ENCODE measurements around the gene EFNA1. TPM values are rescaled to one million over a fixed set of nuclear protein-coding genes. Genes with fewer than 3 reads are reported as not detected.

The EFNA1 gene, protein sequence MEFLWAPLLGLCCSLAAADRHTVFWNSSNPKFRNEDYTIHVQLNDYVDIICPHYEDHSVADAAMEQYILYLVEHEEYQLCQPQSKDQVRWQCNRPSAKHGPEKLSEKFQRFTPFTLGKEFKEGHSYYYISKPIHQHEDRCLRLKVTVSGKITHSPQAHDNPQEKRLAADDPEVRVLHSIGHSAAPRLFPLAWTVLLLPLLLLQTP
- 66.7 TPM for total RNA-seq

DNA sequence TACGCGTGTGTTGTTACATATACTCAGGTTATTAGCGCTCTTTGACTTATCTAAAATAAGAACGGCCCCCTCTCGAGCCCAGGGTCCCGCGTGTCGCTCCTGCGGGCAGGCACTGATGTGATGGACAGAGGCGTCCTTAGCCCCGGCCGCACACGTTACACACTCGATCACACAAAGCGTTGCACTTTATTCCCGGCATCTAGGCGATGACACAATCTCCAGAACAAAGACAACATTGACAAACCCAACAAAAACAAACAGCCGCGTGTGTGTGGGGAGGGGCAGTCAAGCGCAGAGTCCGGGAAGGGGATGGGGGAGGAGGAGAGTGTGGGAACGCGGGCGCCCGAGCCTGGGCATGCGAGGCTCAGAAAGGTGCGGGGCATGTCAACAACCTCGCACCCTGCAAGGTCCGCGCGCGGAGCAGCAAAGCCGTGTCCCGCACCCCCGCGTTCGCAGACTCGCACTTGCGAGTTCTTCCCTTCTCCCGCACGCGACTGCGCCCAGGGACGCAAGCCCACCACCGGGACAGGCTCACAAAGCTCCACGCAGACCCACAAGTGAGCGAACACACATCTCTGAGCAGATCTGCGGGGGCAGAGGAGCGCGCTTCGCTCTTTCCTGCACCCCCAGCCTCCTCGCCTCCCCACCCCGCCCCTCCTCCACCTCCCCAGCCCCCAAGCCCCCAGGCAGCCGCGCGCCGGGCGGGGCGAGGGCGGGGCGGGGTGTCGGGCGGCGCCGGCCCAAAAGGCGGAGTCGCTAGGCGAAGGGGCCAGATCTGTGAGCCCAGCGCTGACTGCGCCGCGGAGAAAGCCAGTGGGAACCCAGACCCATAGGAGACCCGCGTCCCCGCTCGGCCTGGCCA, at the start of gene EFNA1:
TSS of gene EFNA1 (plus strand) at position 772 of the 862 bp plus-strand sequence. CDS start 102 bp downstream, outside the sequence.
- Histone ChIP-seq H3K4me1 (peaks cover 20 to 30% of the 10 kb centered on the region in 2 donors), H3K36me3 (peaks cover 0 to 4% of the 10 kb centered on the region in 2 donors), H3K4me3 (peak within 1 kb of the TSS; percentile 63 to 70), H3K27me3 (peaks cover 9% of the 10 kb centered on the region), H3K27ac (no peak within 1 kb of the TSS), H3K9me3 (no peaks in the 10 kb centered on the region)
- intact Hi-C loops (cut with DNase I) = loop anchor here (1.0 to 5.0 kb wide), 3 partner anchors 8 to 45 kb away; partner anchors contain the start of genes KRTCAP2, SLC50A1 and TRIM46
- DNase-seq (ENCODE audit: low spot score in 2 of 2) = peak in 1 of 2 donors; percentile 78
- TF ChIP-seq CTCF (IDR thresholded peaks at IDR 0.05) = no peak

GRCh38 chr1:155078469-155079209, 49.0 kb upstream of the EFNA1 start, which contains the start of gene EFNA3:
Gene EFNA3, plus strand, starts transcription at chr1:155078837. Its CDS starts 105 bp downstream, at chr1:155078942.
- Histone ChIP-seq H3K9me3 (no peaks in the 10 kb centered on the region), H3K27me3 (peaks cover 36% of the 10 kb centered on the region), H3K4me1 (peaks cover 32 to 41% of the 10 kb centered on the region in 2 donors), H3K36me3 (no peaks in the 10 kb centered on the region), H3K4me3 (peak within 1 kb of the TSS; percentile 62 to 66), H3K27ac (no peak within 1 kb of the TSS)
- intact Hi-C loops (cut with DNase I) = no loop called here
- DNase-seq (ENCODE audit: low spot score in 2 of 2) = peak in 1 of 2 donors; percentile 81
- no peak for TF ChIP-seq CTCF (IDR thresholded peaks at IDR 0.05)

- intact Hi-C loops (cut with DNase I) = no loop called here
- Histone ChIP-seq H3K36me3 (no peaks in the 10 kb centered on the region), H3K4me1 (peaks cover 32 to 41% of the 10 kb centered on the region in 2 donors), H3K9me3 (no peaks in the 10 kb centered on the region), H3K27ac (no peak overlapping the region), H3K4me3 (peak overlapping the region; percentile 62 to 66), H3K27me3 (peaks cover 40% of the 10 kb centered on the region)
- no peak for TF ChIP-seq CTCF (IDR thresholded peaks at IDR 0.05)
- DNase-seq (ENCODE audit: low spot score in 2 of 2) = no peak
Observed at GRCh38 chr1:155079210-155079486, 48.5 kb upstream of the EFNA1 start.

GRCh38 chr1:155079487-155080311, 48.0 kb upstream of the EFNA1 start:
- intact Hi-C loops (cut with DNase I) = no loop called here
- Histone ChIP-seq H3K27me3 (peaks cover 42% of the 10 kb centered on the region), H3K27ac (no peak overlapping the region), H3K36me3 (no peaks in the 10 kb centered on the region), H3K9me3 (no peaks in the 10 kb centered on the region), H3K4me3 (peak overlapping the region; percentile 62 to 66), H3K4me1 (peaks cover 32 to 46% of the 10 kb centered on the region in 2 donors)
- TF ChIP-seq CTCF (IDR thresholded peaks at IDR 0.05) = no peak
- DNase-seq (ENCODE audit: low spot score in 2 of 2) = no peak
